HUES6 (cell line): ENCODE measurements around the gene RTBDN.
A peak's percentile ranks its signal among the peaks of the same experiment; 100 is the strongest.
"Not testable (repeated sequence)": the region's sequence is repeated elsewhere in the genome, so short reads cannot be mapped to it uniquely, and the experiment has no call there.

Experiments
- H3K27ac ChIP-seq: 2 replicates; pipeline ENCODE4 v1.7.0; 2013; ENCODE audit warnings: low read depth, mild to moderate bottlenecking, low read length, inconsistent platforms
- H3K27me3 ChIP-seq: 2 replicates; pipeline ENCODE4 v1.6.1; 2013; ENCODE audit warnings: low read length; ENCODE audit not compliant: control insufficient read depth, insufficient read depth
- H3K36me3 ChIP-seq: 2 replicates; pipeline ENCODE4 v1.6.1; 2013; ENCODE audit warnings: low read length; ENCODE audit not compliant: control insufficient read depth, insufficient read depth
- H3K4me1 ChIP-seq: 2 replicates; pipeline ENCODE4 v1.6.1; 2013; ENCODE audit warnings: low read length; ENCODE audit not compliant: control insufficient read depth, insufficient read depth
- H3K4me3 ChIP-seq: 2 replicates; pipeline ENCODE4 v1.5.1; 2013; ENCODE audit warnings: low read depth, low read length
- H3K9ac ChIP-seq: one replicate; pipeline ENCODE4 v1.6.1; 2013; ENCODE audit warnings: mild to moderate bottlenecking, low read length
- H3K9me3 ChIP-seq: 2 replicates; pipeline ENCODE4 v1.6.1; 2013; ENCODE audit warnings: low read depth, low read length; ENCODE audit not compliant: control insufficient read depth, insufficient read depth

Gene RTBDN

GRCh38 chr19:12815088-12815487, 19.3 kb downstream of the RTBDN start:
- no peaks in the 10 kb centered on the region for H3K27me3 ChIP-seq
- H3K9ac ChIP-seq: no peak overlapping the region
- no peak overlapping the region for H3K4me3 ChIP-seq
- H3K36me3 ChIP-seq: peaks cover 39% of the 10 kb centered on the region
- no peaks in the 10 kb centered on the region for H3K4me1 ChIP-seq
- no peaks in the 10 kb centered on the region for H3K9me3 ChIP-seq
- no peak overlapping the region for H3K27ac ChIP-seq

GRCh38 chr19:12806242-12807081, 27.9 kb downstream of the RTBDN start, which contains the start of gene RNASEH2A:
Gene RNASEH2A (plus strand): TSS chr19:12806584. CDS start chr19:12806674, 90 bp downstream.
- peak within 1 kb of the TSS; percentile 86 for H3K9ac ChIP-seq
- peak within 1 kb of the TSS; percentile 44; the same call in 1 of the 2 replicates for H3K27ac ChIP-seq
- H3K4me1 ChIP-seq: peaks cover 10% of the 10 kb centered on the region
- H3K36me3 ChIP-seq: peaks cover 32% of the 10 kb centered on the region
- H3K4me3 ChIP-seq: peak within 1 kb of the TSS; percentile 85
- peaks cover 6% of the 10 kb centered on the region for H3K27me3 ChIP-seq
- H3K9me3 ChIP-seq: no peaks in the 10 kb centered on the region

GRCh38 chr19:12804051-12804450, 30.3 kb downstream of the RTBDN start:
- H3K27ac ChIP-seq: no peak overlapping the region
- no peak overlapping the region for H3K9ac ChIP-seq
- peaks cover 17% of the 10 kb centered on the region for H3K4me1 ChIP-seq
- H3K36me3 ChIP-seq: peaks cover 32% of the 10 kb centered on the region
- no peak overlapping the region for H3K4me3 ChIP-seq
- H3K27me3 ChIP-seq: peaks cover 6% of the 10 kb centered on the region
- no peaks in the 10 kb centered on the region for H3K9me3 ChIP-seq

GRCh38 chr19:12802267-12803106, 31.9 kb downstream of the RTBDN start:
- Histone ChIP-seq H3K36me3 (peaks cover 27% of the 10 kb centered on the region), H3K4me1 (peaks cover 17% of the 10 kb centered on the region), H3K4me3 (peak overlapping the region; percentile 96), H3K9me3 (no peaks in the 10 kb centered on the region), H3K9ac (peak overlapping the region; percentile 91), H3K27me3 (peaks cover 6% of the 10 kb centered on the region), H3K27ac (no peak overlapping the region)

- peak within 1 kb of the TSS; percentile 70; the same call in 1 of the 2 replicates for H3K27ac ChIP-seq
- peaks cover 11% of the 10 kb centered on the region for H3K4me1 ChIP-seq
- peaks cover 23% of the 10 kb centered on the region for H3K36me3 ChIP-seq
- H3K27me3 ChIP-seq: peaks cover 6% of the 10 kb centered on the region
- H3K4me3 ChIP-seq: peak within 1 kb of the TSS; percentile 96
- H3K9me3 ChIP-seq: no peaks in the 10 kb centered on the region
- H3K9ac ChIP-seq: peak within 1 kb of the TSS; percentile 91
Observed at GRCh38 chr19:12801466-12802266, 32.7 kb downstream of the RTBDN start, which contains the start of the genes PRDX2 and THSD8. Gene PRDX2 (minus strand): TSS chr19:12801800. CDS start chr19:12801261, 539 bp downstream. Gene THSD8 (plus strand): TSS chr19:12802069. CDS start chr19:12802072, 3 bp downstream.

- Histone ChIP-seq H3K9me3 (no peaks in the 10 kb centered on the region), H3K9ac (peak overlapping the region; percentile 91), H3K27ac (peak overlapping the region; percentile 70; the same call in 1 of the 2 replicates), H3K4me1 (peaks cover 13% of the 10 kb centered on the region), H3K36me3 (peaks cover 23% of the 10 kb centered on the region), H3K4me3 (peak overlapping the region; percentile 96), H3K27me3 (peaks cover 6% of the 10 kb centered on the region)
Observed at GRCh38 chr19:12800923-12801465, 33.4 kb downstream of the RTBDN start.

- Histone ChIP-seq H3K27ac (no peak overlapping the region), H3K27me3 (peaks cover 6% of the 10 kb centered on the region), H3K4me3 (peak overlapping the region; percentile 96), H3K9ac (no peak overlapping the region), H3K36me3 (peaks cover 23% of the 10 kb centered on the region), H3K9me3 (no peaks in the 10 kb centered on the region), H3K4me1 (peaks cover 15% of the 10 kb centered on the region)
Observed at GRCh38 chr19:12800466-12800770, 34.0 kb downstream of the RTBDN start.

- Histone ChIP-seq H3K4me3 (peak overlapping the region; percentile 96; the same call in 1 of the 2 replicates), H3K9me3 (no peaks in the 10 kb centered on the region), H3K4me1 (peaks cover 15% of the 10 kb centered on the region), H3K27ac (no peak overlapping the region), H3K36me3 (peaks cover 23% of the 10 kb centered on the region), H3K9ac (no peak overlapping the region), H3K27me3 (peaks cover 6% of the 10 kb centered on the region)
Observed at GRCh38 chr19:12799742-12800465, 34.5 kb downstream of the RTBDN start.

GRCh38 chr19:12797607-12798006, 36.8 kb downstream of the RTBDN start:
- not testable (repeated sequence) for H3K27ac ChIP-seq, H3K9ac ChIP-seq, H3K27me3 ChIP-seq, H3K4me3 ChIP-seq, H3K9me3 ChIP-seq
- Histone ChIP-seq H3K4me1 (peaks cover 20% of the 10 kb centered on the region), H3K36me3 (peaks cover 23% of the 10 kb centered on the region)
